Hepatocyte (in vitro differentiated cells): ENCODE measurements around the gene ELFN1. TPM values are rescaled to one million over a fixed set of nuclear protein-coding genes. Genes with fewer than 3 reads are reported as not detected.

ENCODE experiments used
- DNase-seq: peaks from one replicate; pipeline ENCODE4 v3.0.0-alpha.2; 2016; ENCODE audit warnings: low spot score
- H2AFZ ChIP-seq: fragments of 200-600 bp; sonication (generic); 2 replicates; pipeline ENCODE4 v1.6.0; 2016; ENCODE audit warnings: antibody characterized with exemption, mild to moderate bottlenecking
- H3K27ac ChIP-seq: fragments of 200-600 bp; sonication (generic); 2 replicates; pipeline ENCODE4 v1.5.1; 2016; ENCODE audit warnings: mild to moderate bottlenecking
- H3K27me3 ChIP-seq: fragments of 200-600 bp; sonication (generic); 2 replicates; pipeline ENCODE4 v1.6.1; 2016
- H3K36me3 ChIP-seq: fragments of 200-600 bp; sonication (generic); replicated peaks from 2 replicates; pipeline ENCODE4 v1.5.1; 2016; ENCODE audit warnings: low read depth; ENCODE audit not compliant: insufficient read depth
- H3K4me1 ChIP-seq: fragments of 200-600 bp; sonication (generic); 2 replicates; pipeline ENCODE4 v1.5.1; 2016; ENCODE audit warnings: mild to moderate bottlenecking, moderate library complexity; ENCODE audit not compliant: insufficient read depth
- H3K4me2 ChIP-seq: fragments of 200-600 bp; sonication (generic); 2 replicates; pipeline ENCODE4 v1.6.0; 2016
- H3K4me3 ChIP-seq: fragments of 200-600 bp; sonication (generic); 2 replicates; pipeline ENCODE4 v1.5.1; 2016; ENCODE audit warnings: mild to moderate bottlenecking
- H3K79me2 ChIP-seq: fragments of 200-600 bp; sonication (generic); 2 replicates; pipeline ENCODE4 v1.6.0; 2017; ENCODE audit warnings: mild to moderate bottlenecking
- H3K9me2 ChIP-seq: fragments of 200-600 bp; sonication (generic); replicated peaks from 2 replicates; pipeline ENCODE4 v1.6.0; 2017; ENCODE audit warnings: mild to moderate bottlenecking; ENCODE audit not compliant: insufficient read depth
- H3K9me3 ChIP-seq: fragments of 200-600 bp; sonication (generic); 2 replicates; pipeline ENCODE4 v1.5.1; 2016; ENCODE audit warnings: low read depth, mild to moderate bottlenecking
- H4K20me1 ChIP-seq: fragments of 200-600 bp; sonication (generic); 2 replicates; pipeline ENCODE4 v1.6.0; 2016; ENCODE audit warnings: mild to moderate bottlenecking; ENCODE audit not compliant: insufficient read depth, poor library complexity, severe bottlenecking
- EZH2 ChIP-seq: fragments of 200-600 bp; sonication (generic); IDR thresholded peaks from 2 replicates; pipeline ENCODE4 v1.6.1; 2016; ENCODE audit warnings: antibody characterized with exemption, mild to moderate bottlenecking, borderline replicate concordance
- EZH2phosphoT487 ChIP-seq: fragments of 200-600 bp; sonication (generic); IDR thresholded peaks from one replicate; pipeline ENCODE4 v1.6.1; 2018; ENCODE audit warnings: antibody characterized with exemption, mild to moderate bottlenecking, low read depth, moderate library complexity; ENCODE audit not compliant: unreplicated experiment, severe bottlenecking
- WGBS: methylation state at CpG from one replicate; pipeline ENCODE4 v1.1.6; 2016; ENCODE audit warnings: low lambda C conversion rate; ENCODE audit errors: missing lambda C conversion rate; 5-methylcytosine and 5-hydroxymethylcytosine counted together
- polyA plus RNA-seq: library from polyadenylated mRNA; unstranded; fragments of >200 nt; fragmentation: Nextera tagmentation; extraction: Ambion mirVana; gene quantifications from 2 replicates; pipeline ENCODE4 v1.2.1, GENCODE V29; 2016
- total RNA-seq: library from RNA; depleted of rRNA; stranded (reverse); fragments of >200 nt; gene quantifications from 2 replicates; pipeline ENCODE4 v1.2.3, GENCODE V29; 2014
- TF ChIP-seq, protein P1 (sequence below): fragments of 200-600 bp; sonication (generic); IDR thresholded peaks from 2 replicates; pipeline ENCODE4 v1.5.1; 2016; ENCODE audit warnings: antibody characterized with exemption, mild to moderate bottlenecking; ENCODE audit not compliant: poor library complexity

The ELFN1 gene
- total and polyA plus RNA-seq, 2 experiments from 2014 or later: 3.6 to 5.5 TPM

DNA sequence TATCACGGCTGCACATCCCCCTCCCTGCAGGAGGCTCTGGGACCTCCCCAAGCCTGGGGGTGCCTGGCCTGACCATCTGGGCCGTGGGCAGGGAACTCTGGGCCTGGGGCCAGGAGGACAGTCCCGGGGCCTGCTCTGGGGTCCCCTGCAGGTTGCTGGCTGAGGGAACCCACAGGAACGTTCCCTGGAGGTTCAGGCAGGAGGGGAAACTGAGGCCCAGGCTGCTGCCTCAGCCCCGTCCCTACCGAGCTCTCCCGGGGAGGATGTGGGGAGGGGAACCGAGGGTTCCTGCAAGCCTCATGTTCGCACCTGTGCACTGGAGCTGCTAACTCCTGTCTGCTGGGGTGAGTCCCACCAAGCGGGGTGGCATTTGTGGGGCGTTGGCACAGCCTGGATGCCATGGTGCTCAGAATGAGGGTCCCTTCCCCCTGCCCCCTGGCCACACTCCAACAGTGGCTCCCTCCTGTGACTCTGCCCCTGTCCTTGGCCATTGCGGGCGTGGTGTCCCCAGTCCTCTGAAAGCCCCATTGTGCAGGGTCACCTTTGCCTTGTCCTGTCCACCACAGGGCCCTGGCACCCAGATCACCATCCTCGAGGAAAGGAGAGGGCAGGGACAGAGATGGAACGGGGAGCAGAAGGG is 9.4 kb downstream of the ELFN1 start:
- Histone ChIP-seq H3K36me3 (no peaks in the 10 kb centered on the region), H3K4me2 (no peak overlapping the region), H3K27ac (no peak overlapping the region), H3K4me3 (no peak overlapping the region), H3K9me2 (no peaks in the 10 kb centered on the region), H3K79me2 (no peaks in the 10 kb centered on the region), H3K9me3 (no peaks in the 10 kb centered on the region), H3K4me1 (no peaks in the 10 kb centered on the region), H2AFZ (no peak overlapping the region), H4K20me1 (no peaks in the 10 kb centered on the region), H3K27me3 (no peaks in the 10 kb centered on the region)
- DNase-seq: peak; percentile 3
- TF ChIP-seq EZH2 (no peak), EZH2phosphoT487 (no peak)
- TF ChIP-seq, protein P1, sequence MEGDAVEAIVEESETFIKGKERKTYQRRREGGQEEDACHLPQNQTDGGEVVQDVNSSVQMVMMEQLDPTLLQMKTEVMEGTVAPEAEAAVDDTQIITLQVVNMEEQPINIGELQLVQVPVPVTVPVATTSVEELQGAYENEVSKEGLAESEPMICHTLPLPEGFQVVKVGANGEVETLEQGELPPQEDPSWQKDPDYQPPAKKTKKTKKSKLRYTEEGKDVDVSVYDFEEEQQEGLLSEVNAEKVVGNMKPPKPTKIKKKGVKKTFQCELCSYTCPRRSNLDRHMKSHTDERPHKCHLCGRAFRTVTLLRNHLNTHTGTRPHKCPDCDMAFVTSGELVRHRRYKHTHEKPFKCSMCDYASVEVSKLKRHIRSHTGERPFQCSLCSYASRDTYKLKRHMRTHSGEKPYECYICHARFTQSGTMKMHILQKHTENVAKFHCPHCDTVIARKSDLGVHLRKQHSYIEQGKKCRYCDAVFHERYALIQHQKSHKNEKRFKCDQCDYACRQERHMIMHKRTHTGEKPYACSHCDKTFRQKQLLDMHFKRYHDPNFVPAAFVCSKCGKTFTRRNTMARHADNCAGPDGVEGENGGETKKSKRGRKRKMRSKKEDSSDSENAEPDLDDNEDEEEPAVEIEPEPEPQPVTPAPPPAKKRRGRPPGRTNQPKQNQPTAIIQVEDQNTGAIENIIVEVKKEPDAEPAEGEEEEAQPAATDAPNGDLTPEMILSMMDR: no peak
- WGBS: 95% methylated on average over 13 of the region's 15 CpGs

DNA sequence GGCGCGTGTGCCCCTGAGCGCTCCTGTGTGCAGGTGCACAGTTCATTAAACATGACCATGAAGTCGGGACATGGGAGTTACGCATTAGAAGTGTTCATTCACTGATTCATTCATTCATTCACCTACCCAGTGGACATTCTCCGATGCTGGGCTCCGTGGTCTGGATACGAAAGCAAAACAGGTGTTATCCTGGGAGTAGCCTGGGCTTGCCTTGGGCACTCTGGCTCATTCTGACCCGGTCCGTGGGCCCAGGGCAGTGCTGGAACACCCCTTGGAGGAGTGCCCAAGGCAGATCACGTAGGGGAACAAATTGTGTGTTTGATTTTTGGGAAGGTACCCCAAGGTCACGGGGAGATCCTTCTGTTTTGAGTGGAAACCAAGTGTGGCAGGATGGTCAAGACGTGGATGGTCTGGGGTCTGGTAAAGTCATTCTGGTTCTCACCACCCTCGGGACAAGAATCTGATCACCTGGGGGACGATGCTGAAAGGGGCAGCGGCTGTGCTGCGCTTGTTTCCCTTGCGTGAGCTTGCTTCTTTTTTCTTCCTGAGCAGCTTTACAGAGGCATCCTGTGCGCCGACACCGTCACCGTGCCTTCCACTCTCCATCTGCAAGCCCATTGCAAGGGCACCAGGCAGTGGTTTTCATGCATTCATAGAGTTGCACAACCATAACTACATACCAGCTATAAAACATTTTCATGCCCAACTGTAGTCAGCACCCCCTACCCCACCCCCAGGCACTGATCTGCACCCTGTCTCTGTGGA is 10.1 kb downstream of the ELFN1 start:
- DNase-seq: no peak
- Histone ChIP-seq H3K4me3 (no peak overlapping the region), H3K79me2 (no peaks in the 10 kb centered on the region), H3K36me3 (no peaks in the 10 kb centered on the region), H3K9me3 (peaks cover under 1% of the 10 kb centered on the region), H3K4me2 (no peak overlapping the region), H3K4me1 (no peaks in the 10 kb centered on the region), H2AFZ (no peak overlapping the region), H3K9me2 (no peaks in the 10 kb centered on the region), H3K27me3 (no peaks in the 10 kb centered on the region), H4K20me1 (no peaks in the 10 kb centered on the region), H3K27ac (no peak overlapping the region)
- 95% methylated on average over 22 of the region's 22 CpGs for WGBS
- TF ChIP-seq EZH2: no peak
- TF ChIP-seq, protein P1: no peak
- no peak for TF ChIP-seq EZH2phosphoT487

DNA sequence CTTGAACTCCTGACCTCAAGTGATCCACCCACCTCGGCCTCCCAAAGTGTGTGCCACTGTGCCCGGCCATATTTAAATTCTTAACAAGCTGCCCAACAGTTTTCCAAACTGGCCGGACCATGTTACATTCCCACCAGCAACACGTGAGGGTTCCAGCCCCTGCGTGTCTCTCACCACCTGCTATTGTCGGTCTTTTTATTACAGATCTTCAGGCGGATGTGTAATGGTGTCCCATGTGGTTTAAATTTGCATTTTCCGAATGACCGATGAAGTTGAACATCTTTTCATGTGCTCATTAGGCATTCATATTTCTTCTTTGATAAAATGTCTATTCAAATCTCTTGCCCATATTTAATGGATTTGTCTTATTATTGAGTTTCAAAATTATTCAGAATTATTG is 11.5 kb downstream of the ELFN1 start:
- WGBS: 93% methylated on average over 9 of the region's 9 CpGs
- H3K27ac ChIP-seq: no peak overlapping the region
- H3K79me2 ChIP-seq: no peaks in the 10 kb centered on the region
- no peaks in the 10 kb centered on the region for H3K27me3 ChIP-seq
- no peak for DNase-seq
- no peaks in the 10 kb centered on the region for H3K4me1 ChIP-seq
- no peak for TF ChIP-seq EZH2phosphoT487
- TF ChIP-seq EZH2: no peak
- TF ChIP-seq, protein P1: no peak
- no peak overlapping the region for H3K4me2 ChIP-seq
- H4K20me1 ChIP-seq: no peaks in the 10 kb centered on the region
- H3K9me3 ChIP-seq: peaks cover 4% of the 10 kb centered on the region
- no peaks in the 10 kb centered on the region for H3K36me3 ChIP-seq
- H2AFZ ChIP-seq: no peak overlapping the region
- no peaks in the 10 kb centered on the region for H3K9me2 ChIP-seq
- H3K4me3 ChIP-seq: no peak overlapping the region
